Stimulated activated naive CD4-positive, alpha-beta T cell treated with Interleukin-2 at 50 U/mL for 16 hours (primary cell): ENCODE measurements around the gene TAOK3.
"Not testable (repeated sequence)": the region's sequence is repeated elsewhere in the genome, so short reads cannot be mapped to it uniquely, and the experiment has no call there.

Source experiments
- DNase-seq: peaks from one replicate; lab custom pipeline; 2025; lab: John Stamatoyannopoulos, UW

TAOK3 gene

DNA sequence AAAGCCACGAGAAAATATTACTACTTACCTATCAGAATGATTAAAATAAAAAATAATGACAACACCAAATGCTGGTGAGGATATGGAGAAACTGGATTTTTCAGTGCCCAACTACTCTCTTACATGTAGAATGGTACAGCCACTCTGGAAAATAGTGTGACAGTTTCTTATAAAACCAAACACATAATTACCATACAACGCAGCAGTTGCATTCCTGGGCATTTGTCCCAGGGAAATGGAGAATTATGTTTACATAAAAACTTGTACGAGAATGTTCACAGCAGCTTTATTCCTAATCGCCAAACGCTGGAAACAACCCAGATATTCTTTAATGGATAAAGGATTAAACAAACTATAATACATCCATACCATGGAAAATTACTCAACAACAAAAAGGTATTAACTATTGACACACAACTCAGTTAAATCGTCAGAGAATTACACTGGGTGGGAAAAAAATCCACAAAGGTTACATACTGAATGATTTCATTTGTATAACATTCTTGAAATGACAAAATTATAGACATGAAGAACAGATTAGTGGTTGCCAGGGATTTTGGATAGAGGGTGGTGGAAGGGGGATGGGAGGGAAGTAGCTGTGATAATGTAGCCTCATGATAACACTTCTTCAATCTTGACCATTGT, 35.4 kb downstream of the TAOK3 start:
- no peak for DNase-seq

DNA sequence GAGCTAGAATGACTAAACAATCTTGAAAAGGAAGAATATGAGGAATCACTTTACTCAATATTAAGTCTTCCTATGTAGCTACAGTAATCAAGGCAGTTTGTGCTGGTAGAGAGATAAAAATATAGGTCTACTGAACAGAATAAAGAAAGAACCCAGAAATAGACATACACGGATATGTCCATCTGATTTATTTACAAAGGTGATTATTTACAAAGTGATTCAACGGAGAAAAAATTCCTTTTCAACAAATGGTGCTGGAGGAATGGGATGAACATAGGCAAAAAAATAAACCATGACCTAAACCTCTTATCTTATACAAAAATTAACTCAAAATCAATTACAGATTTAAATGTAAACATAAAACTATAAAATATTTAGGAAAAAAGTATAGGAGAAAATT, 36.6 kb downstream of the TAOK3 start:
- no peak for DNase-seq

DNA sequence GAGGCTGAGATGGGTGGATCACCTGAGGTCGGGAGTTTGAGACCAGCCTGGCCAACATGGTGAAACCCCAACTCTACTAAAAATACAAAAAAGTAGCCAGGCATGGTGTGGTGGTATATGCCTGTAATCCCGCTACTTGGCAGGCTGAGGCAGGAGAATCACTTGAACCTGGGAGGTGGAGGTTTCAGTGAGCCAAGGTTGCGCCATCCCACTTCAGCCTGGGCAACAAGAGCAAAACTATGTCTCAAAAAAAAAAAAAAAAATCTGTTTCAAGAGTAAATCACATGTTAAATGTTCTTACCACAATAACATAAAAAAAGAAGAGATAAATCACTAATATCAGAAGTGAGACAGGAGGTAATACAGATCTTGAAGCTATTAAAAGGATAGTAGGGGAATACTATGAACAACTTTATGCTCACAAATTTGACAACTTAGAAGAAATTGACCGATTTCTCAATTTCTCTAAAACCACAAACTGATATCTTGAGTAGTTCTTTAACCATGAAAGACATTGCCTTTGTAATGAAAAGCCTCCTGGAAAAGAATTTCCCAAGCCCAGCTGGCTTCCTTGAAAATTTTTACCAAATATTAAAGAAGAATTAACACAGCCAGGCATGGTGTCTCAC, 37.7 kb downstream of the TAOK3 start:
- DNase-seq: no peak

DNA sequence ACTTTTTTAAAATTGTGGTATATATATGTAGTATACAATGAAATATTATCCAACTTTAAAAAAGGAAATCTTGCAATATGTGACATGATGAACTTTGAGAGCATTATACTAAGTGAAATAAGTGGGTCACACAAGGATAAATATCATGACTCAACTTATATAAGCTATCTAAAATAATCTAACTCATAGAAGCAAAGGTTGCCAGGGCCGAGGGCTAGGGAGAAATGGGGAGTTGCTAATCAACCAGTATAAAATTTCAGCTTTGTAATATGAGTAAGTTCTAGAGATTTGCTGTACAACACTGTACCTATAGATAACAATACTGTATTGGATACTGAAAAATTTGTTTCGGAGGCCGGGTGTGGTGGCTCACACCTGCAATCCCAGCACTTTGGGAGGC, 38.5 kb downstream of the TAOK3 start:
- DNase-seq: no peak

DNA sequence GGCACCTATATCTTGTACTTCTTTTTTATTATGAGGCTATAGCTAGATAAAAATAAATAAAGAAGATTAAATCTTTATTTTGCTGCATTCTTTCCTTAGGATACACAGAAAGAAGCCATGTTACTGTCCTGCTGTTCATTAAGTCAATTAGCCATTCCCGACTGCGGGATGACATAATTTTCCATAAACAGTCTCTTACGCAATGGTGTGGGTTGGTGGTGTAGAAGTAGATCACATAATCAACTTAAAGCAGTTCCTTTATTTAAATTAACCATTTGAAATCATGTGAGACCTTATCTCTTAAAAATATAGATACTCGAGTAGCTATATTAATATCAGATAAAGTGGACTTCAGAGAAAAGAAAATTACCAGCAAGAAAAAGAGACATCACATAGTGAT, 40.2 kb downstream of the TAOK3 start:
- DNase-seq: no peak

DNA sequence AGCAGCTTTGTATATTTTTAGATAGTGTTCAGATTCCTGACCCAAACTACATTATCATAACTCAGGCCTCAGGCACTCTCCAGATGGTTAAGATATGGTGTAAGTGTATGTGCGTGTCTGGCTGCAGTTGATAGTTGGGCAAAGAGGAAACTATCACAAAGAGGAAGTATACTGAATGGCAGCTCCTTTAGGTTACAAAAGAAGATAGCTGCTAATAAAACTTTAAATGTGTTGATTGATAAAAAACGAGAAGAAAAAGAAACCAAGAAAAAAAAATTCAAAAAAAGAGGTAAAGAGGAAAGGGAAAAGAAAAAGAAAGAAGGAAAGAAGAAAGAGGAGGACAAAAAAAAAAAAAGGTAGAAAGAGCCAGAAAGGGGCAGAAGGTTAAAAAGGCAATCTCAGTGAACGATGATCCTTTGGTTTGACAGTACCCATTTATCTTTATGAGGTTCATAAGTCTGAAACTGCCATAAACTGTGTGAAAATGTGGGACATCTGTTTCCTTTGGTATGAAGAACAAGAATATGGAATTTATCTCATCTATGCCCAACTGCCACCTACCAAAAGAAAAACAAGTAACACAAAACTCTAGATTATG, 42.2 kb downstream of the TAOK3 start:
- DNase-seq: no peak

DNA sequence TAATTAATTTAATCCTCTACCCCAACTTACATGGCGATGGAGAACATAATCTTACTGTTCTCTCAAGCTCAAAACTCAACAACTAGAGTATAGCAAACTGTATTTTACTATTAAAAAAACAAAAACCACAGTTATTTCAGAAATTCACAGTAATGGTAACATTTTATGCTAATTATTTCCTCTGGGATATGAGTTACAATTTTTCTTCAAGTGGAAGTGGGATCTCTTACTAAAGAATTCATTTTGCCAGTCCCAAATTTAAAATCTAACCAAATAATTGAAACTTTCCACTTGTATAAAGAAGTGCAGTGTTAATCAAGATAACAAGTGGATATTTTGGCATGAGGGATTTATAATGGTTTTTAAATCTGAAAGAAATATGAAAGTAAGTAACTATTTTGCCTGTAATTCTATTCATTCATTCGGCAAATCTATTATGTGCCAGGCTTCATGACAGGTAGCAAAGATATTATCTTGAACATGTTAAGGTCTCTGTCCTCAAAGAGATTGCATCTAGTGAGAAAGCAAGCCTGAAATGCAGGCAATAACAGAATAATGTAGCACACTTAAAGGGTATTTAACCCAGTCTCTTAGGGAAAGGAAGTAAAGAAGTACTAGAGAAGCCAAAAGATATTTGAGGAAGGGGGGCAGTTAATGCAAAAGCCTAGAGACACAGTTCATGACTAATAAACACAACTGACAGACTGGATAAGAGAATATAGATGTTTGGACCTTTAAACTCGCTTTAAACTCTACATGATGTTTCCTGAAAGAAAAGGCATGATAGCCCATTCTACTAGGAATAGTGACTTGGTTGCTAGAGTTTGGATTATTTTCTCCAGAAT, 44.0 kb downstream of the TAOK3 start:
- no peak for DNase-seq

DNA sequence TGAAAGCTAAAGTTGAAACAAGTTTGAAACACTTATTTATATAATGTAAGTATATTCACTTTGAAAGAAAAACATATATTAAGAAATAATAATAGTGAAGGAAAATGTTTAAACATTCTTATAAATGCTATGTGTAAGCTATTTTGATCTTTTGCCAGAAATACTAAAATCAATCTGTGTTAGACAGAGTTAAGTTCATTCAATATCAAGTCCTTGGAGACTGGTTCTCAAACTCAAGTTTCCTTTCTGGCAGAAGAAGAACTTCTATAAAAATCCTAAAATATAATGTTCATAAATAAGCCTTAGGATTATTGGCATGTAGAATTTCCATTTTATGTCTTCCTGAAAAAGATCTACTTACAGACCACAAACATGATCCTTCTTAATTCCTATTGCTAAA, 45.3 kb downstream of the TAOK3 start:
- DNase-seq: no peak

DNA sequence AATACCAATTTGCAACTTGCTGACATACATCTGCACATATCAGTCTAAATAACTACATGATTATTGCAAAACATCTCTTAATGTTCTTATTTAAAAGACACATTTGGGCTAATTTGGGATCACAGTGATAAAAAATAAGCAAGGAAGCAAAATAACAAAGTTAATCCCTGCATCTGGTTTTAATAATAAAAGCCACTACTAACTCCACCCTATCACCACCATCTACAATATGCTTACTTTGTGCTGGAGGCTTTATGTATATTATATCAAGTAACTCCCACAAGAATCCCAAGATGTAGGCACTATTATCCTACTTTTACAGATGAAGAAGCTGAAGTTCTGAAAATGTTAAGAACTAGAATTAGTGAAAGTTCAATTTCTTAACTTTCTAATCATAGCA, 45.7 kb downstream of the TAOK3 start:
- no peak for DNase-seq

DNA sequence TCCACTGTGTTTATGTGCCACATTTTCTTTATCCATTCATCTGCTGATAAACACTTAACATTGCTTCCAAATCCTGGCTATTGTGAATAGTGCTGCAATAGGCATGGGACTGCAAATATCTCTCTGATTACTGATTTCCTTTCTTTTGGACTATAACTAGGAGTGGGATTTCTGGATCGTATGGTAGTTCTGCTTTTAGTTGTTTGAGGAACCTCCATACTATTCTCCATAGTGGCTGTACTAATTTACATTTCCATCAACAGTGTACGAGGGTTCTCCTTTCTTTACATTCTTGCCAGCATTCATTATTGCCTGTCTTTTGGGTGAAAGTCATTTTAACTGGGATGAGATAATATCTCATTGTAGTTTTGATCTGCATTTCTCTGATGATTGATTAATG, 47.6 kb downstream of the TAOK3 start:
- DNase-seq: no peak

DNA sequence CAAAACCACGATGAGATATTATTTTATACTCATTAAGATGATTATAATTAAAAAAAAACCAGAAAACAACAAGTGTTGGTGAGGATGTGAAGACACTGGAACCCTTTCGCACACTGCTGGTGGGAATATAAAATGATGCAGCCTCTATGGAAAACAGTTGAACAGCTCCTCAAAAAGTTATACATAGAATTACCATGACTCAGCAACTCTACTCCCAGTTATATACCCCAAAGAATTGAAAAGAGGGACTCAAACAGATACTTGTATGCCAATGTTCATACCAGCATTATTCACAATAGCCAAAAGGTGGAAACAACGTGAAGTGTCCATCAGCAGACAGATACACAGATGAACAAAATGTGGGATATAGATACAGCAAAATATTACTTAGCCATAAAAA, 53.1 kb downstream of the TAOK3 start:
- DNase-seq: no peak

DNA sequence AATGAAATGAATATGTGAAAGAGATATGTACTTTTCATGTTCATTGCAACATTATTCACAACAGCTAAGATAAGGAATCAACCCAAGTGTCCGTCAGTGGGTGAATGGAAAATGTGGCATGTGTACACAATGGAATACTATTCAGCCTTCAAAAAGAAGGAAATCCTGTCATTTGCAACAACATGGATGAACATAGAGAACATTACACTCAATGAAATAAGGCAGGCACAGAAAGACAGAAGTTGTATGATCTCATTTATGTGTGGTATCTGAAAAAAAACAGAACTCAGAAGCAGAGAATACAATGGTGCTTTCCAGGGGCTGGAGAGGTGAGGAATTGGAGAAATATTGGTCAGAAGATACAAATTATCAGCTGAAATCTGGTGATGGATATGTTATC, 54.0 kb downstream of the TAOK3 start:
- DNase-seq: no peak

DNA sequence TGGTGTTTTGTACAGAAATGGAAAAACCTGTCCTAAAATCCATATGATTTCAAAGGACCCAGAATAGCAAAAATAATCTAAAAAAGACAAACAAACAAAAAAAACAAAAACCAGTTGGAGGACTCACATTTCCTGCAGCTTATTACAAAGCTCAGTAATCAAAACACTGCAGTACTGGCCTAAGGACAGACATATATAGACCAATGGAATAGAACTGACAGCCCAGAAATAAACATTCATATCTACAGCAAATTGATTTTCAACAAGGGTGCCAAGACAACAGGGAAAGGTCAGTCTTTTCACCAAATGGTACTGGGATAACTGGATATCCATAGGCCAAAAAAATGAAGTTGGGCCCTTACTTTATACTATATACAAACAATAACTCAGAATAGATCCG, 55.0 kb downstream of the TAOK3 start:
- no peak for DNase-seq

DNA sequence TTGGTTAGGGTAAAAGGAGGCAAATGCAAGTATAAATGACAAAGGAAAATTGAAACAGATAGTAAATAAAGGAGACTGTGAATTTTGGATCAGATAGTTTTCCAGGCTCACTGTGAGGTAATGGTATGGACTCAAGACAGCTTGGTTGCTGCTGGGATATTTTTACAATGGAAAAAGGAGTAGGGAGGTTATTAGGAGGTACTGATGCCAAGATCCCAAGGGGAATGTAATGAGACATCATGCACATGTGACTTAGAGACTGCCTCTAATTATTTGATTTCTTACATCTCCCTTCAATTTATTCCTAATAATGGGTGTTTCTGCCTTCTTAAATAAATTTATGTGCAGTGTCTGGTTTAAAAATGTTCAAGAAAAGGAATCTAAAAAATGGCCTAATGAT, 56.9 kb downstream of the TAOK3 start:
- DNase-seq: no peak

DNA sequence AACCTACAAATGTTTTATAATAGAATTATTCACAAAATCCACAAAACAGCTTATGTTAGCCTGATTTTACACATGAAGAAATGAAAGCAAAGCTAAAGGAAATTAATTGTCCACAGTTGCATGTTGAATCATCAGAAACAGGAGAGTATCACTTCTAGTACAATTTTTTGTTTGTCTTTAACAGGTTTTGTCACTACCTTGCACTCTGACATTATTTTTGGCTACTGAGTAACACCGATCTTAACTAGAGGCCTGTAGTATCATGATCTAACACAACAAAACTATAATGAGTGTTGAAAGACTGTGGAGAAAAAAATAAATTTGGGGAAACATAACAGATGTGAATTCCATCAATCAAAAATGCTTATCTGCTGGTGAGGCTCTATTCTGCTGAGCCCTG, 60.1 kb downstream of the TAOK3 start:
- DNase-seq: no peak

DNA sequence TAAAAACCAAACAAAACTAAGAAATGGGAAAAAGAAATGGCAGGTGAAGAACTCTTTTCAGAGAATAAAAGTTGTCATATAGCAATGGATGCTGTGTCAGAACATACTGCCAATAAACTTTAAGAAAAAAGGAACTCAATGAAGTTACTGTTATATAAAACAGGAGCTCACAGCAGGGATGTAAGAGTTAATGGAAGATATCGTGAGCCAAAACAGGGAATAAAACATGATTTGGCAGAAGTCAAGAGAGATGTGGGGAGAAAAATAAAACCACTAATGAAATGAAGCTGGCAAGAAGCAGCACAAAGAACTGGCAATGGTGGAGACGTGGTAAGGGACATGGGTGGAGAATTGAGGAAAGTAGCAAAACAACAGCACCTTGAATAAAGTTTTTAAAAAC, 61.0 kb downstream of the TAOK3 start:
- no peak for DNase-seq

DNA sequence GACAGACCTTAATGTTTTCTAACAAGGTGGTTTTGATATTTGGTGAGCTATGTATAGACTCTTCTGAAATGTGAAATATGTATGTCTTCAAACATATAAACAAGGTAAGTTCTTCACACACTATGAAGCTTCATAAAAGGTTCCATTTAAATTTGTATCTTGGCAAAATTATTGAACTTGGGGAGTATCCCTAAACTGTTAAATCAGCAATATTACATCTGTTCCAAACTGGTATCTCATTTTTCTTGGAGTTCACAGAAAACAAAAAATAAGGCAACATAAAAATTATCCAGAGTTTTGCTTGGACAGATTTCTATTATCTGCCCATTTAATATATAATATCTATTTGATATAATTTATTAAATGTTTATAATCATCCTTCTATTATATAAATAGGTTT, 62.4 kb downstream of the TAOK3 start:
- DNase-seq: no peak

DNA sequence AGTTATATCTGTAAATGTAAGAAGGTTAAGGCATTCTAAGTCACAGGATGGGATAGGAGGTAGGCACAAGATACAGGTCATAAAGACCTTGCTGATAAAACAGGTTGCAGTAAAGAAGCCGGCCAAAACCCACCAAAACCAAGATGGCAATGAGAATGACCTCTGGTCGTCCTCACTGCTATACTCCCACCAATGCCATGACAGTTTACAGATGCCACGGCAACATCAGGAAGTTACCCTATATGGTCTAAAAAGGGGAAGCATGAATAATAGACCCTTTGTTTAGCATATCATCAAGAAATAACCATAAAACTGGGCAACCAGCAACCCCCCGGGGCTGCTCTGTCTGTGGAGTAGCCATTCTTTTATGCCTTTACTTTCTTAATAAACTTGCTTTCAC, 64.7 kb downstream of the TAOK3 start:
- not testable (repeated sequence) for DNase-seq

DNA sequence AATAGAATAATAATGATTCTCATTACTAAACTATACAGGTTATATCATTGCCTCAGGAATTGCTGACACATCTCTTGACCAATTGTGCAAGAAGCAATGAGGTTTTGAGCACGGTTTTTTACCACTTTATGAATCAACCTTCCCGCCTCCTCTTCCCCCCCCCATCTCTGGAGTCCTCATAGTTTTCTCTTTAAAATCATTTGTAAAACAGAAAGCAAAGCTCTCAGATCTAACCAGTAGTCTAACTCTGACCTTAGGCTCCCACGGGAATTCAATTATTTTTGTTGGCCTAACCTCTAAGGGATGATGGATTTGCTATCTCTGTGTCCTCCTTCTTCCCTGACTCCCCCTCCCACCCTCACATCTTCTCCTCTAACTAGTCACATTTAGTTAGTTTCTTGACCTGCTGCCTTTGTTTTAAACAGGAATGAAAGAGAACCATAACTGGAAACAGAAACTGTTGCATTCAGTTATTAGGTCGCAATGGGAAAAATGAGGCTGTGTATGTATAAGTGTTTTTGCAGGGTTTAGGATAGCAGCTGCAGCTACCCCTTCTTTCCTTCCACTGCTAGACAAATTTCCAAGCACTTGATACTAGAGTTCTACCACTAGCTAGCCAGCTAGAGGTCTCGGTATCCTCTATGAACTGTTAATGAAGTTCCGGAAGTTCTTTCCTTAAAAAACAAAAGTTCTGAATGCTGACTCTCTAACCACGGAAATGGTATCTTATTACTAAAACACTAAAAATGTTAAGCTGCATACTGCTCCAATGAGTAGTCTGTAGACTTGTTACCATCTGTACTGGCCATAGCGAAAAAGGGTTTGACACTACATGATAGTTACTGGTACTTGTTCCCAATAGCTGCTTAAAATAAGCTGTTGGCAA, 65.4 kb downstream of the TAOK3 start:
- DNase-seq: peak; percentile 54

DNA sequence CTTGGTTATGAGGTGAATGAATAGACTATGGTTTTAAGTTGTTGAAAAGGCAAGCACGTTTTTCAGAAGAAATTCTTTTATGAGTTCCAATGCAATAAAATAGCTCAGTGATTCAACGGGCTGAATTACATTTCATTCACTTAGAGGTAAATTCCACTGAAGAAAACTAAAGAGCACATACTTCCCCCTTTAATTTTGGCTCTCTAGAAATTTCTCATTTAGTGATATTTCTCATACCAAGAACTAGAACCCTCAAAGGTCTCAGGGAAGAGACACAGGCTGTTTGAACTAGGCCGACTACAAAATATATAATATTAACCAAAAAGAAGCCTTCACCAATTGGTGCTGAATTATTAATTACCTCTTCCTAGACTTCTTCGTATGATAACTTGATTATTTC, 68.6 kb downstream of the TAOK3 start:
- DNase-seq: no peak

DNA sequence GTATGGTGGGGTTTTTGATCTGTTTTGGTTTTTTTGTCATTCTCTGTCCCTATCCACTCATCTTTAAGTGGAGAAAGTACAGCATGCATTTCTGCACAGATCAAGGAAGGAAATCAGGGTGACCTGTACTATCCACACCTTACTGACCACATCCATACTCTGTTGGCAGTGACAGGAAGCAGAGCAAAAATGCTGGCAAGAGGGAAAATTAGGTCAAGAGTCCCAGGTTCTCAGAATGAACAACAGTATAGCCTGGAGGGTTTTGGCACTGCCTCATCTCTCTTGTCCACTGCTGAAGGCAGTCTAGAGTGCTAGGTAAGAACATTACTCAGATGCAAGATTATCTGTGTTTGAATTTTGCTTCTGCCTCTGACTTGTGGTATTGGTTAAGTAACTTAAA, 70.7 kb downstream of the TAOK3 start:
- DNase-seq: no peak
